GM19468 (cell line): ENCODE results near the gene ELANE.

Experiments
- ATAC-seq: cut with Tn5 transposase; IDR thresholded peaks from one replicate; pipeline ENCODE4 v1.9.1; 2021; ENCODE audit warnings: mild to moderate bottlenecking, moderate library complexity, moderate number of reproducible peaks; ENCODE audit not compliant: unreplicated experiment; ENCODE audit errors: extremely low read depth

The ELANE gene

DNA sequence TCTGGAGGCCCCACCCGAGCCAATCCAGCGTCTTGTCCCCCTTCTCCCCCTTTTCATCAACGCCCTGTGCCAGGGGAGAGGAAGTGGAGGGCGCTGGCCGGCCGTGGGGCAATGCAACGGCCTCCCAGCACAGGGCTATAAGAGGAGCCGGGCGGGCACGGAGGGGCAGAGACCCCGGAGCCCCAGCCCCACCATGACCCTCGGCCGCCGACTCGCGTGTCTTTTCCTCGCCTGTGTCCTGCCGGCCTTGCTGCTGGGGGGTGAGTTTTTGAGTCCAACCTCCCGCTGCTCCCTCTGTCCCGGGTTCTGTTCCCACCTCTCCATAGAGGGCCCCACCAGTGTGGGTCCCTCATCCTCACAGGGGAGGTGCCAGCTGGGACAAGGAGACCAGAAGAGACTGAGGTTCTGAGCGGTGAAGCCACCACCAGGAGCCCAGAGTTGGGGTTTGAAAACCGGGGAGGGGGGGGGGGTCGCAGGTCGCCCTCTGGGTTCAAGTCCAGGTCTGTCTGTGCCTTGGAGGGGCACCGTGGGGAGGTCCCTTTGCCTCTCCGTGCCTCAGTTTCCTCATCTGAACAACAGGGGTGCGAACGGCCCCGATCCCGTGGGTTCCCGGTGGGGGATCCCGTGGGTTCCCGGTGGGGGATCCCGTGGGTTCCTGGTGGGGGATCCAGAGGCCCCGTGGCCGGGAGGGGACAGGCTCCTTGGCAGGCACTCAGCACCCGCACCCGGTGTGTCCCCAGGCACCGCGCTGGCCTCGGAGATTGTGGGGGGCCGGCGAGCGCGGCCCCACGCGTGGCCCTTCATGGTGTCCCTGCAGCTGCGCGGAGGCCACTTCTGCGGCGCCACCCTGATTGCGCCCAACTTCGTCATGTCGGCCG, at the start of gene ELANE:
ELANE (plus strand) TSS at position 168 of the 878 bp plus-strand sequence; CDS start at position 194, 26 bp downstream.
- ATAC-seq: no peak

DNA sequence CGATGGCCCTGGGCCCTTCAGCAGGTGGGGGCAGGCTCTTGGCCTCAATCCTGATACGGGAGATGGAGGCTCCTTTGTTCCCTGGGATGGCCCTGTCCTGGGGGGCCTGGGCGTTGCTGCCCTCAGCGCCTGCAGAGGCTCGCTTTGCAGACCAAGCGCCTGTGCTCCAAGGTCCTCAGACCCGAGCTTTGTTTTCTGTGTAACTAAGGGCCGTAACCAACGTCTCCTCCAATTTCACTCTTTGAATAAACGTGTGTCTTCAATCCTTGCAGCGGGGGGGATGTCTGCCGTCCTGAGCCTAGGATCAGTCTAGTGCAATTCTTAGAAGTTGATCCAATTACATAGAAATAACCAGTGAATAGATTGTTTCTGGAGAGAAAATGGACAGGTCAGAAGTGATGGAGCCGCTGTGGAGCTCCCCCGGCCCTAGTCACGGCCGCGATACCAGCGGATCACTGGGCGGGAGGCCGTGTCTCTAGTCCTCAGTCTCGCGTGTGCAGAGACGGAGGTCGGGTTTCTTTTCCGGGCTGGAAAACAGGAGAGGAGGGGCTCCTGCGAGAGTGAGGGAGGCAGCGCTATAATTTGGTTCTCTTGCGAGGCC, 49.5 kb upstream of the ELANE start:
- ATAC-seq: no peak

DNA sequence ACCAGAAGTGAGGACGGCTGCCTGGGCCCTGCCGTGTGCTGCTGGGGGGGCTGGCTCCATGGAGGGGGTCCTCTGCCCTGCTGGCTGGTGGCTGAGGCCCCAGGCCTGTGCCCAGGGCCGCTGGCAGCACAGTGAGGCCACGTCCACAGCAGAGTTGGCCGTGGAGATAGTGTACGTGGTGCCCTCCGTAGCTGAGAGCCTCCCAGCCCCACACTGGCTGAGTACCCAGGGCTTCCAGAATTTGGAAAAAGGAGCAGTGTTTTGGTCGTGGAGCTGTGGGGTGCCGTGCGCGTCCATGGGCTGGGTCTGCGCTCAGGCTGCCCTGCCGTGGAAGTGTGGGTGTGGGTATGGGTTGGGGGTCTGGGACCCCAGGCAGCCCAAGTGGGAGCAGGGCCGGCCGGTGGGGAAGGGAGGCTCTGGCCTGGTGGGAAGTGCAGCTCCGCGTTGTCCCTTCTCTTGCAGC, 49.0 kb upstream of the ELANE start:
- no peak for ATAC-seq

DNA sequence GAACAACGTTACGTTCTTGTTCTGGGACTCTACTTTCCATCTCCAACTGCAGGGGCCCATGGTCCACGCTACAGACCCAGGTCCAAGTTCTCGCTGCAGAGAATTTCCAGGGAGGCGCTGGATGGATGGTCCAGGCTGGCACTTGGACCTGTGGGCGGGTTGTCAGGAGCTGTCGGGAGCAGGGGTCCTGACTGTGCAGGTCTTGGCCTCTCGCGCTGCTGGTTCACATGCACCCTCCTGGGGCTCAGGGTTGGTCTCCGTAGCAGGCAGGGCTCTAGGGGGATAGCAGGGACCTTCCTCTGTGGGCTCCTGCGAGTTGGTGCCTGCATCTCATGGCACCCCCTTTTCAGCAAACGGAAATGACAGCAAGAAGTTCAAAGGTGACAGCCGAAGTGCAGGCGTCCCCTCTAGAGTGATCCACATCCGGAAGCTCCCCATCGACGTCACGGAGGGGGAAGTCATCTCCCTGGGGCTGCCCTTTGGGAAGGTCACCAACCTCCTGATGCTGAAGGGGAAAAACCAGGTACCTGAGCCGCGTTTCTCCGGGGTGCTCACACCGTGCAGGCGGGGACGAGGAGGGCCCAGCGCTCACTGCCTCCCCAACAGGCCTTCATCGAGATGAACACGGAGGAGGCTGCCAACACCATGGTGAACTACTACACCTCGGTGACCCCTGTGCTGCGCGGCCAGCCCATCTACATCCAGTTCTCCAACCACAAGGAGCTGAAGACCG, 48.3 kb upstream of the ELANE start:
- no peak for ATAC-seq

DNA sequence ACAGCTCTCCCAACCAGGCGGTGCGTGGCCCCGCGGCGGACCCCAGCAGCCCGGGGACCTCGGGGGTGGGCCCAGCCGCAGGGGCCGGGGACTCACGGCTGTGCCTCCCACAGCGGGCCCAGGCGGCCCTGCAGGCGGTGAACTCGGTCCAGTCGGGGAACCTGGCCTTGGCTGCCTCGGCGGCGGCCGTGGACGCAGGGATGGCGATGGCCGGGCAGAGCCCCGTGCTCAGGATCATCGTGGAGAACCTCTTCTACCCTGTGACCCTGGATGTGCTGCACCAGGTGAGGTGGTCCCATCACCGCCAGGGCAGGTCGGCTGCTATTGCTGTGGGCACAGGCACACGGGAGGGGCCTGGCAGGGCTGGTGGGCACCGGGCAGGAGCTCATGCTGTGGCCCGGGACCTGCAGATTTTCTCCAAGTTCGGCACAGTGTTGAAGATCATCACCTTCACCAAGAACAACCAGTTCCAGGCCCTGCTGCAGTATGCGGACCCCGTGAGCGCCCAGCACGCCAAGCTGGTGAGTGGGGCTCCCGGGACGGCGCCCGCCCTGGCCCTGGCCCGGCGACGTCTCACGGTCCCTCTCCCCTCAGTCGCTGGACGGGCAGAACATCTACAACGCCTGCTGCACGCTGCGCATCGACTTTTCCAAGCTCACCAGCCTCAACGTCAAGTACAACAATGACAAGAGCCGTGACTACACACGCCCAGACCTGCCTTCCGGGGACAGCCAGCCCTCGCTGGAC, 47.5 kb upstream of the ELANE start:
- ATAC-seq: no peak

DNA sequence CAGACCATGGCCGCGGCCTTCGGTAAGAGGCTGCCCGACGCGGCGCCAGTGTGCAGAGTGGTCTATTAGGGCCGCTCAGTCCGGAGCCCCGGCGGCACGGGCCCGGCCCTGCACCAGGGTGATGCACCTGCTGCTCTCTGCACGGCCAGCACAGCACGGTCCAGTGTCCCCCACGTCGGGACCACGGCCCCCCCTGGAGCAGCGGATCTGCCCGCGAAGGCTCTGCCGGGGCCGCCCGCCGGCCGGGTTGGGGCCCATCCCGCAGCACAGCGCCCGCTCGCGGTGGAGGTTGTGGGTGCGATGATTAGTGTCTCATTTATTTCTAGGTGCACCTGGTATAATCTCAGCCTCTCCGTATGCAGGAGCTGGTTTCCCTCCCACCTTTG, 46.9 kb upstream of the ELANE start:
- no peak for ATAC-seq

DNA sequence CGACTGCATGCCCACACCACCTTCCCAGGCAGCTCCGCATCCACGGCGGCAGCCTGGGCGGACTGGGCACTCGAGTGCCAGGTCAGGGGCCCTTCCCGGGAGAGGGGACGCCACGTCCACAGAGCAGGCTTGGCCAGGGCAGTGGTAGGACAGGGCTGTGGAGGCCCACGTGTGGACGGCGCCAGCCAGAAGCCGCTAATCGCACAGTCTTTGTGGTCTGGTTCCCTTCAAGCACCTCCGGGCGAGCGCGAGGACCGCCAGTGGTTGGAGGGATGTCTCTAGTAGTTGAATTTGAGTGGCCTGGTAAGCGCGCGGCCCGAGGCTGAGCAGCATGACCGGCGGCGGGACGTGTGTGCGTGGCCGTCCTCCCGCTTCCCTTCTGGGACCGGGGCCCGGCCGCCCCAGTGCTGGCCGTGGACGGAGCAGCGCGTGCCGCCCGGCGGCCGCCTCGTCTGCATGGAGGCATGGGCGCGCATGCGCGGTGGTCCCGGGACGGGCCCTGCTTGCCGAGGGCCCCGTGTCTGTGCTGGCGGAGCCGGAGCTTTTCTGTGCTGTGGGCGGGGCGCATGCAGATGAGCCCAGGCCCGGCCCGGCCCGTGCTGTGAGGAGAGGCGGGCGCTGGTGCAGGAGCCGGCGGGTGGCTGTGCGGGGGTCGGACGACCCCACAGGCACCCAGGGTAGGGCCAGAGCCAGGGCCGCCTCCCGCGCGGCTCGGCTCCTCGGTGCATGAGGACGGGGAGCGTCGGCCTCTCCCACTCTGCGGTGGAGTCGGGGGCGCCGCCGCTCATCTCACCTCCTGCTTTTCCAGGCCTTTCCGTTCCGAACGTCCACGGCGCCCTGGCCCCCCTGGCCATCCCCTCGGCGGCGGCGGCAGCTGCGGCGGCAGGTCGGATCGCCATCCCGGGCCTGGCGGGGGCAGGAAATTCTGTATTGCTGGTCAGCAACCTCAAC, 46.2 kb upstream of the ELANE start:
- ATAC-seq: no peak

DNA sequence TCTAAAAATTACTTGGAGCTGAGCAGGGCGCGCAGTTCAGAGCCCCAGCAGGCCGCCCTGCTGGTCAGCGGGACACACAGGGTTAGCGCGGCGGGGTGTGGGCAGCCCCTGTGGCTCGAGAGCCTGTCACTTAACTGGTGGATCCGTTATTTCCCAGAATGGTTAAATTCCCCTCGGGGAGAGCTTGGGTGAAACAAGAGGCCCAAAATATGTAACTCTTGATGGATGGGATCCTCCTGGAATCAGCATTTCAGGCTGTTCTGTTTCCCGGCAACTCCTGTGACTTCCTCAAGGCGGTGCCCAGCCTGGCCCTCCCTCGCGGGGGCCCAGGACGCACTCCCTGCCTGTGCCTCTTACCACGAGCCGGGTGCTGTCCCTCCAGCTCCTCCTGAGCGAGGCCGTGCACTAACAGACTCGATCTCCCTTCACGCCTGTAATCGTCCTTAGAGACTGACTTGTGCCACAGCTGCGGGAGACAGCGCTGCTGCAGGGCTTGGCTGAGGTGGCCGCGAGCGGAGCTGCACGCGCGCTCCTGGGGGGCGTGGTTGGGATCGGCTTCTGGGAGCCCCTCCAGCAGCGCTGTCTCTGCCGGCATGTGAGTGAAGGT, 45.2 kb upstream of the ELANE start:
- ATAC-seq: no peak

DNA sequence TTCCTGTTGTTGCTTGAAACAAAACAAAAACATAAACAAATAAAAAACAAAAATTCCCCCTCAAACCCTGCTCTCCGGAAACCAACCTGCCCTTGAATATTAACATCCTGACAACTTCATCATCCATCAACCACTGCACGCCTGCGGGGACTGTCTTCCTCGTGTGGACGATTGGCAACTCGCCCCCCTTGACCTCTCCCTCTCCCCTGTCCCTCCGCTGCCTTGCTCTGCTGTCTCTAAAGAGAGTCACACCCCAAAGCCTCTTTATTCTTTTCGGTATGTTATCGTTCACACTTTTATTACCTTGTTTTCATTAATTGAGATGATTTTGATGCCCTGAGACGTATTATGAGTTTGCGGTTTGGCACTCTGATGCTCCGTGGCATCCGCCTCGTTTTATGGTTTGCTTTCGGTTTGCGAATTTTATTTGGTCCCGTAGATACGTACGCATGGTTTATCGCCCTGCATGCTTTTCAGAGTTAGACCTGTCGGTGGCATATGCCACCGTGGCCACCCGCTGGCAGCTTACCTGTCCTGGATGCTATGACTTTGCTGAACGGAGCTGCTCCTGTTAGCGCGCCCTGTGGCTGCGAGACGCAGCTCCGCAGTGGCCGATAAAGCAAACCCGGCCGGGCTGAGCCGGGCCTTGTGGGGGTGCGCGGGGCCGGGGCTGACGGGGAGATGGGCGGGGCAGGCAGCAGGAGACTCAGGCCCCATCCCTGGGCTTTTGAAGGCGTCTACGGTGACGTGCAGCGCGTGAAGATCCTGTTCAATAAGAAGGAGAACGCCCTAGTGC, 44.3 kb upstream of the ELANE start:
- ATAC-seq: no peak

DNA sequence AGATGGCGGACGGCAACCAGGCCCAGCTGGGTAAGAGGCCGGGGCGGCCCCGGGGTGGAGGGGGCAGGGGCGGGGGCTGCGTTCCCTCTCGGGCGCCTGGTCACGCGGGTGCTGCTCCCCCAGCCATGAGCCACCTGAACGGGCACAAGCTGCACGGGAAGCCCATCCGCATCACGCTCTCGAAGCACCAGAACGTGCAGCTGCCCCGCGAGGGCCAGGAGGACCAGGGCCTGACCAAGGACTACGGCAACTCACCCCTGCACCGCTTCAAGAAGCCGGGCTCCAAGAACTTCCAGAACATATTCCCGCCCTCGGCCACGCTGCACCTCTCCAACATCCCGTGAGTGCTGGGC, 43.7 kb upstream of the ELANE start:
- ATAC-seq: no peak

DNA sequence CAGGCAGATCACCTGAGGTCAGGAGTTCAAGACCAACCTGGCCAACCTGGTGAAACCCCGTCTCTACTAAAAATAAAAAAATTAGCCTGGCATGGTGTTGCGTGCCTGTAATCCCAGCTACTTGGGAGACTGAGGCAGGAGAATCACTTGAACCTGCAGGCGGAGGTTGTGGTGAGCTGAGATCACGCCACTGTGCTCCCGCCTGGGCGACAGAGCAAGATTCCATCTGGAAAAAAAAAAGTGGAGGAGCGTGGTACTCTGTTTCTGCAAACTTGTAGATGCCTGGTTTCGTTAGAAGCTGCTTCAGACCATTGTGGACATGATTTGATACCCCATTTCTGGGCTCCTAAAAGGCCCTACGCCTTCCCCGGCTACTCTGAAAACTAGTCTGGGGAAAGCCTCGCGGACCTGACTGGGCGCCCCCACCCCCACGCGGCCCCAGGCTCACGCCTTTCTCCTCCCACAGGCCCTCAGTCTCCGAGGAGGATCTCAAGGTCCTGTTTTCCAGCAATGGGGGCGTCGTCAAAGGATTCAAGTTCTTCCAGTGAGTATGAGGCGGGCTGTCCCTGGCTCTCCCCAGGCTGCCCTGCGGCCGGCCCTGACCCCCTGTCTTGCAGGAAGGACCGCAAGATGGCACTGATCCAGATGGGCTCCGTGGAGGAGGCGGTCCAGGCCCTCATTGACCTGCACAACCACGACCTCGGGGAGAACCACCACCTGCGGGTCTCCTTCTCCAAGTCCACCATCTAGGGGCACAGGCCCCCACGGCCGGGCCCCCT, 41.8 kb upstream of the ELANE start:
- no peak for ATAC-seq

DNA sequence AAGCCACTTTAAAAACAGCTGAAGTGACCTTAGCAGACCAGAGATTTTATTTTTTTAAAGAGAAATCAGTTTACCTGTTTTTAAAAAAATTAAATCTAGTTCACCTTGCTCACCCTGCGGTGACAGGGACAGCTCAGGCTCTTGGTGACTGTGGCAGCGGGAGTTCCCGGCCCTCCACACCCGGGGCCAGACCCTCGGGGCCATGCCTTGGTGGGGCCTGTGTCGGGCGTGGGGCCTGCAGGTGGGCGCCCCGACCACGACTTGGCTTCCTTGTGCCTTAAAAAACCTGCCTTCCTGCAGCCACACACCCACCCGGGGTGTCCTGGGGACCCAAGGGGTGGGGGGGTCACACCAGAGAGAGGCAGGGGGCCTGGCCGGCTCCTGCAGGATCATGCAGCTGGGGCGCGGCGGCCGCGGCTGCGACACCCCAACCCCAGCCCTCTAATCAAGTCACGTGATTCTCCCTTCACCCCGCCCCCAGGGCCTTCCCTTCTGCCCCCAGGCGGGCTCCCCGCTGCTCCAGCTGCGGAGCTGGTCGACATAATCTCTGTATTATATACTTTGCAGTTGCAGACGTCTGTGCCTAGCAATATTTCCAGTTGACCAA, 41.1 kb upstream of the ELANE start:
- no peak for ATAC-seq

DNA sequence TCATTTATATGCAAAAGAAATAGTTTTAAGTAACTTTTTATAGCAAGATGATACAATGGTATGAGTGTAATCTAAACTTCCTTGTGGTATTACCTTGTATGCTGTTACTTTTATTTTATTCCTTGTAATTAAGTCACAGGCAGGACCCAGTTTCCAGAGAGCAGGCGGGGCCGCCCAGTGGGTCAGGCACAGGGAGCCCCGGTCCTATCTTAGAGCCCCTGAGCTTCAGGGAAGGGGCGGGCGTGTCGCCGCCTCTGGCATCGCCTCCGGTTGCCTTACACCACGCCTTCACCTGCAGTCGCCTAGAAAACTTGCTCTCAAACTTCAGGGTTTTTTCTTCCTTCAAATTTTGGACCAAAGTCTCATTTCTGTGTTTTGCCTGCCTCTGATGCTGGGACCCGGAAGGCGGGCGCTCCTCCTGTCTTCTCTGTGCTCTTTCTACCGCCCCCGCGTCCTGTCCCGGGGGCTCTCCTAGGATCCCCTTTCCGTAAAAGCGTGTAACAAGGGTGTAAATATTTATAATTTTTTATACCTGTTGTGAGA, 40.5 kb upstream of the ELANE start:
- no peak for ATAC-seq

DNA sequence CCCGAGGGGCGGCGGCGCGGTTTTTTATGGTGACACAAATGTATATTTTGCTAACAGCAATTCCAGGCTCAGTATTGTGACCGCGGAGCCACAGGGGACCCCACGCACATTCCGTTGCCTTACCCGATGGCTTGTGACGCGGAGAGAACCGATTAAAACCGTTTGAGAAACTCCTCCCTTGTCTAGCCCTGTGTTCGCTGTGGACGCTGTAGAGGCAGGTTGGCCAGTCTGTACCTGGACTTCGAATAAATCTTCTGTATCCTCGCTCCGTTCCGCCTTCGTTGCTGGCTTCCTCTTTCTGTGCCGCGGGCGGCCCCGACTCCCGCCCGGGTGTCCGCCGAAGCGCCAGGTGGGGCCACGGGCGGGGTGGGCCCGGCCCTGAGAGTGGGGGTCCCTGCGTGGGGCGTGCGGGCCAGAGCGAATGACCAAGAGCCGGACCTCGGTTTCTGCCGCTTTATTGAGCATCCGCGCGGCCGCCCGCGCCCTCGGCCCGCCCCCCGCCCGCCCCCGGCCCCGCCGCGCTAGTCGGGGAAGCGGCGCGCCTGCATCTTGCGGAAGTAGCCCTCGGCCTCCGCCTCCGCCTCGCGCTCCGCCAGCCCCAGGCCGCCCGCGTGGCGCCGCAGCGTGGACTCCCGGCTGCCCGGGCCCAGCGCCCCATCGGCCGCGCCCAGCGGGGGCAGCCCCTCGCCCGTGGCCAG, 39.9 kb upstream of the ELANE start:
- no peak for ATAC-seq

DNA sequence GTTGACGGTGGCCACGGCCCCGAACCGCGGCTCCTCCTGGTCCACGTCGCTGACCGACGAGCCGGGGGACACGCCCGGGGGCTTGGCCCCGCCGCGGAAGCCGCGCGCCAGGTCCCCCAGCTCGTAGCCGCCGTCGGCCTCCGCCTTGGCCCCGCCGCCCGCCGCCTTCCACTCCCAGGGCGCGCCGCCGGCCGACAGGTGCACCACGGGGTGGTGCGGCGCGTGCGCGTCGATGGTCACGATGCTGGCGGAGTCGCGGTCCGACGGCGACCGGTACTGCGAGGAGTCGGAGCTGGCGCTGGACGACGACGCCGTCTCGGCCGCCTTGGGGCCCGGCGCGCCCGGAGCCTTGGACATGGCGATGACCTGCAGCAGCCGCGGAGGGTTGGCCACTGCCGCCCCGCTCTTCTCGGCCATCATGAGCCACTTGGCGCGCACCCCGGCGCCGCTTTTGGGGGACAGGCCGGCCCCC, 39.3 kb upstream of the ELANE start:
- no peak for ATAC-seq
